NCI-H345 (cell line): ENCODE data around the gene RASA3.

Source experiments
- DNase-seq: peaks from one replicate; lab custom pipeline; 2025; lab: John Stamatoyannopoulos, UW

The RASA3 gene

DNA sequence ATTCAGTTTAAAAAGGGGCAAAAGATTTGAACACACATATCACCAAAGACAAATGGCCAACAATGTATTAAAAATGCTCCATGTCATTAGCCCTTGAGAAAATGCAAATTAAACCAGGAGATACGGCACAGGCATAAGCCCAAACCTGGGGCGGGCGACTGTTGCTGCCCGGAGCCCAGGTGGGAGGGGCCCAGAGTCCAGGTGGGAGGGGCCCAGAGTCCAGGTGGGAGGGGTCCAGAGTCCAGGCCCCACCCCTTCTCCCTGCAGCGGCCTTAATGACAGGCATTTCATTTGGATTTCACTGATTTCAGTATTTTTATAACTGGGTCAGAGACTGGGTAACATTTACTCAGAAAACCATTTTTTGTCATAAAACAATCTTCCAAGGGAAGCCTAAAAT lies 78.2 kb downstream of the RASA3 start:
- DNase-seq, result no peak

DNA sequence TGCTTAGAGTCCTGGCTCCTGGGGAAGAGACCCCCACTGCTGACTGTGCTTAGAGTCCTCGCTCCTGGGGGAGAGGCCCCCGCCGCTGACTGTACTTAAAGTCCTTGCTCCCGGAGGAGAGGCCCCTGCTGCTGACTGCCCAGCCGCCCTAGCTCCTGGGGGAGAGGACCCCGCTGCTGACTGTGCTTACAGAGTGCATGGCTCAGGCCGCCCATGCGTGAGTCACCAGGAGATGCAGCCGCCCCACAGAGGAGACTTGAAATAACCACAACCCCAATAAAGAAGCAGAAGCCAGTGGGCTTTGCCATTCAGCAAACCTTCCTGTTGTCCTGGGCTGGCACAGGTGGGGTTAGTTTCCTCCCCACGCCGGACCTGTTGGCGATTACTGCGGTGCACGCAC lies 79.4 kb downstream of the RASA3 start:
- DNase-seq, result no peak

DNA sequence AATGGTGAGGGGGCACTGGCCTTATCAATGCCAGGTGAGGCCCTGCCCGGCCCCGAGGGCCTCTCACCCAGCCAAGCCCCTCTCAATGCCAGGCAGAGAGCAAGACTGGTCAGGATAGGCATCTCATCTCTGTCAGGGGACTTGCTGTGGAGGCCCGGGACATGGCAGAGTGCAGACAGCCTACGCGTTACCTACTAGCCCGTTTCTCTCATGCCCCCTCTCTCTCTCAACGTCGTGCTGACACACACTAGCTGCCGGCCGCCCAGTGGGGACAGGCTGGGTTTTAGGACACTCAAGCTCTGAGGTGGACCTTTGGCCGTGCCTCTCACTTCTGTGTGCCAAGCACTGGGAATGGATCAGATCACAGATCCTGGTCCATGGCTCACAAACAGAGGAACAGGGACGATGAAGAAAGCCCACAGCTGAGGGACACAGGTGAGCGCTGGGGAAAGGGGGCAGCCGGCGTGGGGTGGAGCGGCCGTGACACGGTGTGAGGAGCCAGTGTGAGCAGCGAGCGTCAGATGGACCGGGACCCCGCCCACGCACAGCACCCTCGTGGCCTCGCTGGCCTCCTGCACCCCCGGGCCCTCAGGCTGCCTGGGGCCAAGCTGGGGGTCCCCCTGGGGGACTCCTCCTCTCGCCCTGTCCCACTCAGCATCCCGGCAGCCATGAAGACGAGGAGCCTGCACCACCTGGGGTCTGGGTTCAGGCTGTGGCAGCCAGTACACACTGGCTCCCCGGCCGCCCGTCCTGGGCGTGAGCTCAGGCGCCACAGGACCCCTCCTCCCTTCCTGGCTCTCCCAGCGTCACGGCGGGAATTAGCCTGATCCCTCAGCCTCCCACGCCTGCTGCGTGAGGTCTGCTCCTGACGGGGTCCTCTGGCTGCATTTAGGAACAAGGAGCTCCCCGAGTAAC lies 81.6 kb downstream of the RASA3 start:
- DNase-seq, result no peak

DNA sequence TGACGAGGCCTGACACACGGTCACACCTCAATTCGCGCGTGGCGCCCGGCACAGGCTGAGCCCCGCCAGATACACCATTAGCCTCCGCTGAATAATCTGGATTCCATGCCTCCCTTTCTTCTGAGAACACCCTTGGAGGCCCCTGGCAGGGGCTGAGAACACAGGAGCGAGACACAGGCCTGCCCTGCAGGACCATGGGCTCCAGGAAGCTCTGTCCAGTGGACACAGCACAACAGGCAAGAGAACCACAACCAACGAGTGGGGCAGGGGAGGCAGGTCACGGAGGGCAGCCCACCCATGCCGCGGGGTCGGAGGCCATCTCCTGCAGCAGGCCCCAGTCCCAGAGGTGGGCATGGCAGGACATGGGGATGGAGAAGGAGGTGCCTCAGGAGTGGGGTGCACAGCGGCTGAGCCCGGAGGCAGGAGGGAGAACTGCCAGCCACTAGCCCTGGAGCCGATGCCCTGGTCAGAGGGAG lies 82.8 kb downstream of the RASA3 start:
- DNase-seq, result no peak

DNA sequence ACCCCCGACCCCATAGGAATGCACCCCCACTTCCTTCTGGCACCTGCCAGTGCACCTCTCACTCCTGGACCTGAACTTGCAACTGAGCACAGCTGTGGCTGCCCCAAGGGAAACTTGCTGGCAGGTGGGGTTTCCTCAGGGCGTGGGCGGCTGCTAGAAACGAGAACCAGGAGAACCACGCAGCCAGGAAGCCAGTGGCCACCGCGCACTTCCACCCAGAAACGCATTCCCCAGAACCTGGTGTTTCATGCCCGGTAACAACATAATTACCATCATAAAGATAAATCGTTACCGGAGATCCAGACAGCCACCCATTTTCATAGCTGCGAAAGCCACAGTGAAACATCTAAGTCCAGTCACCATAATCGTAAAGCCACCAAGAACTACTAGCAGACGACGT lies 83.4 kb downstream of the RASA3 start:
- no peak for DNase-seq

DNA sequence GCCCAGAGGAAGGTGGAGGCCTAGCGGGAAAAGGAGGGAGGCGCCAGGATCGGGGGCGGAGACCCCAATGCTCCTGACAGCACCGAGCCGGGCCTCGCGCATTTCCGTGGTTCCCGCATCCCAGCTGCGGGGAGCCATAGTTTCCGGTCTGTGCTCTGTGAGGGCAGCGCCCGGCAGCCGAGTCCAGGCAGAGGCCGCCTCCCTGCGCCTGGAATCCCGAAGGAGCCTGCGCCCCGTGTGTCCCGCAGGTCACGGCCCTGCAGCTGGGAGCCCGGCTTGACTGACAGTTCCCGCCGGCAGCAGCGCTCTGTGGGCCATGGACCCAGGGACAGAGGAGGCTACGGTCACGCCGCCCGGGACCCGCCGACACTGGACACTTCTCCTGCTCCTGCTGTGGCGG lies 84.0 kb downstream of the RASA3 start:
- DNase-seq, result no peak

DNA sequence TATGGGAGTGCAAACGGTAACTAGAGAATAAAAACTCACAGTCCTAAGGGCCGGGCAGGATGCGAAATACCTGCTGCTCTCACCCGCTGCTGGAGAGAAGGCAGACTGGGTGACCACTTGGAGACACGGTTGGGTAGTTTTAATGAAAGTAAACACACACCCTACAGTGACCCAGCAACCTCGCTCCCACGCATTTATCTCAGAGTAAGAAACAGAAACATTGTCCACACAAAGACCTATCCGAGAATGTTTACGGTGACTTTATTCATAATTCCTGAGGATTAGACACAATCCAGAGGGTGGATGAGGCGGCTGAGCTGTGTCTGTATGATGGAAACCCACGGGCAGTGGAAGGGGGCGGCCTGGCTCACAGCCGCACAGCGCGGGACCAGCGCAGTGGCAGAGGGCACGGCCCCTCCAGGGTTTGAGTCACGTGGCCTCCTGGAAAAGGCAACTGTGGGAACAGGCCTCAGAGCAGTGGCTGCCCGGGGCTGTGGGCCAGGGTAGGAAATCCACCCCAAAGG lies 85.0 kb downstream of the RASA3 start:
- no peak for DNase-seq

DNA sequence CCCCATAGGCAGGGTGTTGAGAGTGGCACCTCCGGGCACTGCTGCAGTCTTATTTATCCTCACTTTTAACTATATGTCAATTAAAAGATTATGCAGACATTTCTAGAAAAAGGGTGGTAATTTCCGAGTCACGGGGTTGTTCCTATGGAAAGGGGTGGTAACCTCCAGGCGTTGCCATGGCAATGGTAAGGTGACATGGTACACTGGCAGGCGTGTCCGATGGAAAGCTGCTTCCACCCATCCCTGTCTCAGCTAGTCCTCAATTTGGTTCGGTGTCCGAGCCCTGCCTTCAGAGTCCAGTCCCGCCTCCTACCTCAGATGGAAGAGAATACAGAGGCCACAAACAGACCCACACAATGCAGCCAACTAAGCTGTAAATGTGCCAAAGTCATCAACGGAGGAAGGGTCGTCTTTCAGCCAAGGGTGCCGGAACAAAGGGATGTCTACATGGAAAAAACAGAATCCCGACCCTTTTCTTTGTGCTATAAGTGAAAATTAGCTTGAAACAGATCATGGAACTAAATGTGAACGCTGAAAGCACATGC lies 85.9 kb downstream of the RASA3 start:
- DNase-seq, result no peak

DNA sequence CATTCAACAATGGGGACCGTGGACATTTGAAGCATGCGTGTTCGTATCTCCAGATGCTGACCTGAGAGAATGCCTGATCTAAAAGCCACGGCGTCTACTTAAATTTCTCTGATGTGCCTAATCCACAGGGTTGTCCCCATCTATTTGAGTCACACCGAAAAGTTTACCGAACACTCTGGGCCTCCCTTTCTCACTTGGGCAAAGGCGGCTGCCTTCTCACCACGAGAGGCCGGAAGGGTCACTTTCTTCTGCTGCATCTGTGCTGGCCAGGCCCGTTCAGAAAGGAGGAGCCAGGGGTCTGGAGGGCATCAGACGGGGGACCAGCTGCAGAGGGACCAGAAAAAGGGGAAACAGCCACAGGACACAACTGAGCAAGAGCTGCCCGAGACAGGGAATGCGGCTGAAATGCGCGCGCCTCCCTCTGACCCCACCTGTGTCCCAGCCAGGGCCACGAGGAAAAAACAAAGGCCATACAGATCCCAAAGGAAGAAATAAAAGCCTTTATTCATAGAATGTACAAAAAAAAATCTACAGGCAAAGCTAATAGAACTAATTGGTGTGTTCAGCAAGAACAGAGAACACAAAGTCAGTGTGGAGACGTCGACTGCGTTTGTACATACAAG lies 87.2 kb downstream of the RASA3 start:
- DNase-seq, result no peak

DNA sequence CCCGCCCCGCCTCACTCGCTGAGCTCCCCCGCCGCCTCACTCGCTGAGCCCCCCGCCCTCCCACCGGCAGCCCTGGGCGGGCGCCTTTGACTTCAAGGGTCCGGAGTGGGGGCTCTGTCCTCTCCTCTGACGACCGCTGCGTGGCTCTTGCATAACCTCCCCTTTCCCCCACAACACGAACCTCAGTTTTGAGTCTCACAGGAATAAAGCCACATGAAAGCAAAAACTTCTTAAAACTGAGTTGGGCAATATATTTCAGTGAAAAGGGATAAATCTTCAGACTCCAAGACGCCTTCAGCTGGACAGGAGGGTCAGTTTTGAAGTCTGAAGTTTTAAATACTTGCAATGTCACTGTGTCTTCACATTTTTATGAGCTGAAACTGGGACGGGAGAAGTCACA lies 87.9 kb downstream of the RASA3 start:
- DNase-seq, result no peak

DNA sequence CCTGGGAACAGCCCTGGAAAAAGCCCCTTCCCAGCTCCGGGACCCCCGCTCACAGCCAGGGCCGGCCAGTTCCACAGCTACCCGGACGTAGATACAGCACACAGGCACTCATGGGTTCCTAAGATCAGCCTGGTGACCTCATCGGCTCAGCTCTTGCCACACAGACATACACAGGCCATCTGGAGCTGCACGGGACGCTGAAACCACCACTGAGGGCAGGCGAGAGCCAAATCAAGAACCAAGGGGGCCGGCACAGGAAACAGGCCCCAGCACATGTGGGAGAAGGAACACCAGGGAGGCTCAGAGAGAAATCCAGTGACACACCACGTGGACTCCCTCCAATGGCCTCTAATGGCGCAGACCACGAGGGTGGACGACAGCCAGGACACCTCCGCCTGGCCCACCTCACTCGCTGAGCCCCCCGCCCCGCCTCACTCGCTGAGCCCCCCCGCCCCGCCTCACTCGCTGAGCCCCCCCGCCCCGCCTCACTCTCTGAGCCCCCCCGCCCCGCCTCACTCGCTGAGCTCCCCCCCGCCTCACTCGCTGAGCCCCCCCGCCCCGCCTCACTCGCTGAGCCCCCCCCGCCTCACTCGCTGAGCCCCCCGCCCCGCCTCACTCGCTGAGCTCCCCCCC lies 88.9 kb downstream of the RASA3 start:
- DNase-seq, result no peak

DNA sequence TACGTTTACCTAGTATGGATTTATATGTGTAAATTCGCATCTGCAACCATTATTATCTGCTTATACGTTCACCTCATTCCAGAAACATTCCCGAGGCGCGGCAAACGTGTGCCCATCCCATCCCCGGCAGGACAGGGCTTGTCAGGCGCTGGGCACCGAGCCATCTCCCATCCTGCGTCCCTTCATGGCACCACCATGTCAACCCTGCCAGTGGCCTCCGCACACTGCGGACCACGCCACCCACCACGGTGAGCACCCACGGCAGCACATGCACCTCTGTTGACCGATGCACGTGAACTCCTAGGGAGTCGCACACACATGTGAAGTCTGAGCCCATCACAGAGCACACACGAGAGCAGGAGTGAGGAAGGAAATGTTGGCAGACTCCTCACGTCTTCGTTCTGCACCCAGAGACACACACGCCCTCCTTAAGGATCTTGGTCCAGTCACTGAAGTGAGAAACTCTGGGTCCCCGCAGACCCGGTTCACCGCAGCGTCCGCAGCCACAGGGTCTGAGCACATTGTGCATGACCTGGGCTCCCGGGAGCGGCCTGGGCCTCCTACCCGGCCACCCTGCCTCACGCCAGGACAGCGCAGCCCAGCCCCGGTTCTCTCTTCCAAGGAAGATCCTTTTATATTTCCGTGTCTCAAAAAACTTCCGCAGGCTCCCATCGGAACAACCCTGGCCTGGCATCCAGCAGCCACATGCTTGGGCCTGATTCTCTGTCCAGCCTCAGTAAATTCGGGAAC lies 90.2 kb downstream of the RASA3 start:
- no peak for DNase-seq

DNA sequence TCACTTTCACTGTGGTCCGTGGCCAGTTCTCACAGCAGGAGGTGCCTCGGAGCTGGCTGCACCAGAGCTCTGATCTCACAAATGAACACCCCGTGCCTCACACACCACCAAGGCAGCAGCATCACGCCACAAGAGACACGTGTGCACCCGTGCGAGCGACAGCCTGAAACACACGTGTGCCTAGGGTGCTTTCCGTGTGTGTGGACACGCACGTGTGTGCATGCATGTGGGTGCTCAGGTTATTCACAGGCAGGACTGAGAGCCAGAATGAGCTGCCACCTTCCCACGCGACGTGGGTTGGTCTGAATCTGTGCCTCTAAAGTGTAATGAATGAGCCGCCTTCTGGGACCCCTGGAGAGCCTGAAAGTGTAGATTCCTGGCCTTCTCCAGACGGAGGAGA lies 90.9 kb downstream of the RASA3 start:
- no peak for DNase-seq

DNA sequence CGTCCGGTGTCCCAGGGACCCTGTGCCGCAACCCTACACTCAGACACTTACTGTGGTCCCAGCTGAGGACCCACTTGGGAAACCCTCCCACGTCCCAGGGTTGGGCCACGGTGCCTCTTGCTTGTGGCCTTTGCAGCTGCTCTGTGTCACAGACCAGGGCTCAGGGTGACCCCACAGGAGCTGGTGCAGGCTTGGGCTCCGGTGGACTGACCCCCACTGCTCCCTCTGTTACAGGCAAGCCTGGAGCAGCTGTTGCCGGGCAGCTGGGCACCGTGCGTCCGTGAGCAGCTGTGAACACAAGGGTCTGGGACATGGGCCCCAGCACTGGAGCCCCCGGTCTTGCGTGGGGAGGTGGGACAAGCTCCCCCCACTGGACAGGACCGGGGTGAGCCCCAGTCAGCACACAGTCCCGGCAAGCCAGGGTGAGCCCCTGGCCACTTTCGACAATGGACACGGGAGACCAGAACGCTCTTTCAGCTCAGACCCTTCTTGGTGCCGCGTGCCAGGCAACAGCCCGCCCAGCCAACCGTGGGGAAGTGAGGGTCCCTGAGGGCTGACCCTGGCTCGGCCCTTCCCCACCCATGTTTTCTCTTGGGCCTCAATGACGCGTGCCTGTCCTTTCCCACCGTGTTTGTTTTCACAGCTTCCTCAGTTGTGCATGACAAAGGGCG lies 92.8 kb downstream of the RASA3 start:
- no peak for DNase-seq

DNA sequence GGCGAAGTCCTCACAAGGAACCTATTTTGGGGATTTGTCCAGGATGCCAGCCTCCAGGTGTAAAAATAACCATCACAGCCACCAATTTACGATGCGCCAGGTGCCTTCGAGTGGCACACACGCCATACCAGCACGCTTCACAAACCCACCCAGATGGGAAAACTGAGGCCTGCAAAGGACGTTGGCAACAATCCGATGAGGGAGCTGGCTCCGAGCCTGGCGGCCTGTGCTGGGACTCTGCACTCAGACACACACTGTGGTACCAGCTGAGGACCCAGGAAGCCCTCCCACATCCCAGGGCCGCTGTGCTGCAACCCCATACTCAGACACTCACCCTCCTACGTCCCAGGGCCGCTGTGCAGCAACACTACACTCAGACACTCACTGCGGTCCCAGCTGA lies 93.5 kb downstream of the RASA3 start:
- no peak for DNase-seq

DNA sequence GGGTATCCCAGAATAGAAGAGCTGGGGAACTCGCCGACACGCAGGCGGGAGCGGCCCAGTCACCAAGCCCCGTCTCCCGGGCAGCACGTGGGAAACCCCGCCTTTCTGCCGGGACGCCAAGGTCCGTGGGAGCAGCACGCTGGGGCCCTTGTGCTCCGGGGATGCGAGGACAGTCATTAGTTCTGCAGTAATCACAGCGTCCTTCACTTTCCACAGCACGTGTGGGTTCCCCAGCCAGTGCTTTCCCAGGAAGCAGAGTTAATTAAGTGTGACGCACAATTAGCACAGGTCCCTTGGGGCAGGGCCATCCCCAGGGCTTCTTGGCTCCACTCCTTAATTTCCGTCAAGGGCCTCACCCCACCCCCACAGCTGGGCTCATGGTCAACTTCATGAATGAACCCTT lies 94.2 kb downstream of the RASA3 start:
- DNase-seq, result no peak

DNA sequence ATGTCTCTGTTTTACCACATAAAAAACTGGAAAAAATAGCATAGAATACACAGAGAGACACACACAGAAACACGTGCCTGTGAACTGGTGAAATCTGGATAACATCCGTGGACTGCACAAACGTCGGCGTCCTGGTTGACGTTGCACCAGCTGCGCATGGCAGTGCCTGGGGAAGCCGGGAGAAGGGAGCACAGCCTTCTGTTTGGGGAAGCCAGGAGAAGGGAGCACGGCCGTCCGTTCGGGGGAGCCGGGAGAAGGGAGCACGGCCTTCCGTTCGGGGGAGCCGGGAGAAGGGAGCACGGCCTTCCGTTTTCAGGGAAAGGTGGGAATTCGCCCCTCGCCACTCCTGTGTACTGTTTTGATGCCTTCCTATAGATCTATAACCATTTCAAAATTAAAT lies 94.7 kb downstream of the RASA3 start:
- DNase-seq, result no peak

DNA sequence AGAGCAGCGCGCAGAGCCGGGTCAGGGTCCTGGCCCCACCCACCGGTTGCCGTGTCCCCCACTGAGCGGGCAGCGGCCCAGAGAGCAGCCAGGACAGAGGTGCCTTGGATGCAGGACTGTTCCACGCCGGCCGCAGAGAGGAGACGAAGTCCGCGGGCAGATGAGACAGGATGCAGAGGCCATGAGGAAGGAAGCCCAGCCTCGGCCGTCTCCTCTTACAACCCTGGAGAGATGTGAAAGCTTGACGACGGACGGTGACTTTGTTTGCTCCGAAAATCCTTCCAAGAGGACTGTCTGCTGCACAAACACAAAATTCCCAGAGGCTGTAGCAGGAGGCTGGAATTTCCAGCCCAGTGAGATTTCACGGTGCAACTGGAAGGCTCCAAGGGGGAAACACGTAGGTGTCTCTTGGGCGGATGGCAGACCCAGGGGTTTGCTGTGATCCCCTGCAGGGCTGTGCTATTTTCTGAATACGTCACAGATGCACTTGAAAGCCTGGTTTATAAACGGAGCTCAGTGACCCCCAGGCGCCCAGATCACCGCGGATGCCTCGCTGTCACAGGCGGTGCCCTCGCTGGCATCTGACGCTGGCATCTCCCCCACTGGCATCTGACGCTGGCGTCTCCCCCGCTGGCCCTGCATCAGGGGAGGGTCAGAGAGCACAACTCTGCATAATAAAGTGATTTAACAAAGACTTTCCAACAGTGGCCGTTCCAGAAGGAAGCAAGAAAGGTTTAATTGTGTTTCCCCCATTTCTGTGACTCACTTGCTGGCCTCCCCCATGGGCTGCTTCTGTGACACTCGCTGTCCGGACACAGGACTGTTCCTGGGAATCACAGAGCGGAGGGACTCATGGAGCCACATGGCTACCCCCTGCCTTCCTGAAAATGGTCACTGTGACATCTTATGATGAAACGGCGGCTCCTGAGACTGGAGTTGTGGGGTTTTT lies 96.6 kb downstream of the RASA3 start:
- DNase-seq, result no peak

DNA sequence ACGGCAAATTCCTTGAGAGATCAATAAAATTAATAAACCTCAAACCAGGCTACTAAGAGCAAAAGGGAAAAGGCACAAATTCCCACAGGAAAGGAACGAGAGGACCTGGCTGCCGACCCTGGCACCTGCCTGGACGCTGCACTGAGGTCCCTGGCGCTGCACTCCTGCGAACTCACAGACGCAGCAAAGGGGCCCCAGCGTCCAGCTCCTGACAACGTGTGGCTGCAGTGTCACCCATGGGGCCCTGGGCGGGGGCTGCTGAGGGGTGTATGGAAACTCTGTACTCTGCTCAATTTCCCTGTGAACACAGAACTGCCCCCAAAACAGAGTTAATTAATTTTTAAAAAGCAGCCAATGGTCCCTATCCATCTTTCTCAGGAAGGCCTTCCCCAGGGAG lies 97.2 kb downstream of the RASA3 start:
- no peak for DNase-seq

DNA sequence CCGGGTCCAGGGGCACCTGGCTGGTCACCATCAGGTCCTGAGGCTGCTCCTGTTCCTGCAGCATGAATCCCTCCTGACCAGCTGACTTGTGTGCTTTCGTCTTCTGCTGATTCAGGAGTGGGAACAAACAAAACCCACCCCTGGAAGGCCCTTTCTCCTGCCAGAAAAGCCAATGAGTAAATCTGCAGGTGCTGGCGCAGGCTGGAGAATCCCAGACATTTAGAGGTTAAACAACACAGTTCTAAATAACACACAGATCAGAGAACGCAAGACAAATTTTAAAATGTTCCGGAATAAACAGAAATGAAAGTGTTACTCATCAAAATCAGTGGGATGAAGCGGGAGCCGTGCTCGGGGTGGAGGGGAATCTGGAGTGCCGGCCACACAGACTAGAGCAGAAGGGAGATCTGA lies 97.9 kb downstream of the RASA3 start:
- no peak for DNase-seq
